ENCODE measurements around the gene TTC9B.
"Not testable (repeated sequence)": the region's sequence is repeated elsewhere in the genome, so short reads cannot be mapped to it uniquely, and the experiment has no call there.

DNA sequence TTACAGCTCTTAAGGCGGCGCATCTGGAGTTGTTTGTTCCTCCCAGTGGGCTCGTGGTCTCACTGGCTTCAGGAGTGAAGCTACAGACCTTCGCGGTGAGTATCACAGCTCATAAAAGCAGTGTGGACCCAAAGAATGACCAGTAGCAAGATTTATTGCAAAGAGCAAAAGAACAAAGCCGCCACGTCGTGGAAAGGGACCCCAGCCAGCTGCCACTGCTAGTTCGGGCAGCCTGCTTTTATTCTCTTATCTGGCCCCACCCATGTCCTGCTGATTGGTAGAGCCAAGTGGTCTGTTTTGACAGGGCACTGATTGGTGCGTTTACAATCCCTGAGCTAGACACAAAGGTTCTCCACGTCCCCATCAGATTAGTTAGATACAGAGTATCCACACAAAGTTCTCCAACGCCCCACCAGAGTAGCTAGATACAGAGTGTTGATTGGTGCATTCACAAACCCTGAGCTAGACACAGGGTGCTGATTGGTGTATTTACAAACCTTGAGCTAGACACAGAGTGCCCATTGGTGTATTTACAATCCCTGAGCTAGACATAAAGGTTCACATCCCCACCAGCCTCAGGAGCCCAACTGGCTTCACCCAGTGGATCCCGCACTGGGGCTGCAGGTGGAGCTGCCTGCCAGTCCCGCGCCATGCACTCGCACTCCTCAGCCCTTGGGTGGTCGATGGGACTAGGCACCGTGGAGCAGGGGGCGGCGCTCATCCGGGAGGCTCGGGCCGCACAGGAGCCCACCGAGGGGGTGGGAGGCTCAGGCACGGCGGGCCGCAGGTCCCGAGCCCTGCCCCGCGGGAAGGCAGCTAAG is 48.5 kb downstream of the TTC9B start:
- TF ChIP-seq, protein P1, sequence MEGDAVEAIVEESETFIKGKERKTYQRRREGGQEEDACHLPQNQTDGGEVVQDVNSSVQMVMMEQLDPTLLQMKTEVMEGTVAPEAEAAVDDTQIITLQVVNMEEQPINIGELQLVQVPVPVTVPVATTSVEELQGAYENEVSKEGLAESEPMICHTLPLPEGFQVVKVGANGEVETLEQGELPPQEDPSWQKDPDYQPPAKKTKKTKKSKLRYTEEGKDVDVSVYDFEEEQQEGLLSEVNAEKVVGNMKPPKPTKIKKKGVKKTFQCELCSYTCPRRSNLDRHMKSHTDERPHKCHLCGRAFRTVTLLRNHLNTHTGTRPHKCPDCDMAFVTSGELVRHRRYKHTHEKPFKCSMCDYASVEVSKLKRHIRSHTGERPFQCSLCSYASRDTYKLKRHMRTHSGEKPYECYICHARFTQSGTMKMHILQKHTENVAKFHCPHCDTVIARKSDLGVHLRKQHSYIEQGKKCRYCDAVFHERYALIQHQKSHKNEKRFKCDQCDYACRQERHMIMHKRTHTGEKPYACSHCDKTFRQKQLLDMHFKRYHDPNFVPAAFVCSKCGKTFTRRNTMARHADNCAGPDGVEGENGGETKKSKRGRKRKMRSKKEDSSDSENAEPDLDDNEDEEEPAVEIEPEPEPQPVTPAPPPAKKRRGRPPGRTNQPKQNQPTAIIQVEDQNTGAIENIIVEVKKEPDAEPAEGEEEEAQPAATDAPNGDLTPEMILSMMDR (IDR thresholded peaks at IDR 0.05; ENCODE audit: low read length) = not testable (repeated sequence)
- not testable (repeated sequence) for TF ChIP-seq EZH2 (IDR thresholded peaks at IDR 0.05; ENCODE audit: borderline replicate concordance, low read length)

Measured in OCI-LY1 (cell line).